ENCODE results near the gene ASB3.
"Not testable (repeated sequence)": the region's sequence is repeated elsewhere in the genome, so short reads cannot be mapped to it uniquely, and the experiment has no call there.

ASB3 gene

GRCh38 chr2:53744395-53745065 is 42.2 kb downstream of the ASB3 start:
- no peak for DNase-seq (ENCODE audit: low read depth in 4 of 4, low spot score in 1 of 4)

- DNase-seq (ENCODE audit: low read depth in 4 of 4, low spot score in 1 of 4), result no peak
Observed at GRCh38 chr2:53740170-53740569, 46.6 kb downstream of the ASB3 start.

GRCh38 chr2:53739032-53739431 is 47.7 kb downstream of the ASB3 start:
- DNase-seq (ENCODE audit: low read depth in 4 of 4, low spot score in 1 of 4), result no peak

GRCh38 chr2:53737091-53737490 is 49.7 kb downstream of the ASB3 start:
- DNase-seq (ENCODE audit: low read depth in 4 of 4, low spot score in 1 of 4), result no peak

- no peak for DNase-seq (ENCODE audit: low read depth in 4 of 4, low spot score in 1 of 4)
Observed at GRCh38 chr2:53729143-53729762, 57.5 kb downstream of the ASB3 start.

GRCh38 chr2:53727921-53728320 is 58.8 kb downstream of the ASB3 start:
- DNase-seq (ENCODE audit: low read depth in 4 of 4, low spot score in 1 of 4), result no peak

GRCh38 chr2:53725662-53726061 is 61.1 kb downstream of the ASB3 start:
- no peak for DNase-seq (ENCODE audit: low read depth in 4 of 4, low spot score in 1 of 4)

- no peak for DNase-seq (ENCODE audit: low read depth in 4 of 4, low spot score in 1 of 4)
Observed at GRCh38 chr2:53724536-53724935, 62.2 kb downstream of the ASB3 start.

- DNase-seq (ENCODE audit: low read depth in 4 of 4, low spot score in 1 of 4), result not testable (repeated sequence)
Observed at GRCh38 chr2:53720944-53721343, 65.8 kb downstream of the ASB3 start.

GRCh38 chr2:53715568-53715967 is 71.2 kb downstream of the ASB3 start:
- no peak for DNase-seq (ENCODE audit: low read depth in 4 of 4, low spot score in 1 of 4)

GRCh38 chr2:53711271-53711780 is 75.4 kb downstream of the ASB3 start:
- no peak for DNase-seq (ENCODE audit: low read depth in 4 of 4, low spot score in 1 of 4)

GRCh38 chr2:53708988-53709387 is 77.8 kb downstream of the ASB3 start:
- DNase-seq (ENCODE audit: low read depth in 4 of 4, low spot score in 1 of 4), result no peak

GRCh38 chr2:53701221-53701620 is 85.5 kb downstream of the ASB3 start:
- no peak for DNase-seq (ENCODE audit: low read depth in 4 of 4, low spot score in 1 of 4)

GRCh38 chr2:53697686-53698085 is 89.1 kb downstream of the ASB3 start:
- DNase-seq (ENCODE audit: low read depth in 4 of 4, low spot score in 1 of 4), result no peak

GRCh38 chr2:53697092-53697491 is 89.7 kb downstream of the ASB3 start:
- no peak for DNase-seq (ENCODE audit: low read depth in 4 of 4, low spot score in 1 of 4)

- no peak for DNase-seq (ENCODE audit: low read depth in 4 of 4, low spot score in 1 of 4)
Observed at GRCh38 chr2:53695575-53695974, 91.2 kb downstream of the ASB3 start.

GRCh38 chr2:53694096-53694771 is 92.5 kb downstream of the ASB3 start:
- no peak for DNase-seq (ENCODE audit: low read depth in 4 of 4, low spot score in 1 of 4)

- no peak for DNase-seq (ENCODE audit: low read depth in 4 of 4, low spot score in 1 of 4)
Observed at GRCh38 chr2:53690876-53691275, 95.9 kb downstream of the ASB3 start.

- DNase-seq (ENCODE audit: low read depth in 4 of 4, low spot score in 1 of 4), result no peak
Observed at GRCh38 chr2:53672881-53673522, 113.8 kb downstream of the ASB3 start.

GRCh38 chr2:53670331-53670730 is 116.4 kb downstream of the ASB3 start:
- DNase-seq (ENCODE audit: low read depth in 4 of 4, low spot score in 1 of 4), result no peak

- DNase-seq (ENCODE audit: low read depth in 4 of 4, low spot score in 1 of 4), result no peak
Observed at GRCh38 chr2:53668624-53669026, 118.1 kb downstream of the ASB3 start.

GRCh38 chr2:53667130-53667529 is 119.6 kb downstream of the ASB3 start:
- DNase-seq (ENCODE audit: low read depth in 4 of 4, low spot score in 1 of 4), result not testable (repeated sequence)
